Measurements from ENCODE around the gene B4GALT1.

B4GALT1 gene

GRCh38 chr9:33175649-33176325 lies 8.7 kb upstream of the B4GALT1 start:
- no peak for DNase-seq (ENCODE audit: low read depth)
- TF ChIP-seq, protein P1, sequence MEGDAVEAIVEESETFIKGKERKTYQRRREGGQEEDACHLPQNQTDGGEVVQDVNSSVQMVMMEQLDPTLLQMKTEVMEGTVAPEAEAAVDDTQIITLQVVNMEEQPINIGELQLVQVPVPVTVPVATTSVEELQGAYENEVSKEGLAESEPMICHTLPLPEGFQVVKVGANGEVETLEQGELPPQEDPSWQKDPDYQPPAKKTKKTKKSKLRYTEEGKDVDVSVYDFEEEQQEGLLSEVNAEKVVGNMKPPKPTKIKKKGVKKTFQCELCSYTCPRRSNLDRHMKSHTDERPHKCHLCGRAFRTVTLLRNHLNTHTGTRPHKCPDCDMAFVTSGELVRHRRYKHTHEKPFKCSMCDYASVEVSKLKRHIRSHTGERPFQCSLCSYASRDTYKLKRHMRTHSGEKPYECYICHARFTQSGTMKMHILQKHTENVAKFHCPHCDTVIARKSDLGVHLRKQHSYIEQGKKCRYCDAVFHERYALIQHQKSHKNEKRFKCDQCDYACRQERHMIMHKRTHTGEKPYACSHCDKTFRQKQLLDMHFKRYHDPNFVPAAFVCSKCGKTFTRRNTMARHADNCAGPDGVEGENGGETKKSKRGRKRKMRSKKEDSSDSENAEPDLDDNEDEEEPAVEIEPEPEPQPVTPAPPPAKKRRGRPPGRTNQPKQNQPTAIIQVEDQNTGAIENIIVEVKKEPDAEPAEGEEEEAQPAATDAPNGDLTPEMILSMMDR (IDR thresholded peaks at IDR 0.05; ENCODE audit: insufficient read depth, low read depth, low read length, missing control alignments), result no peak
- H3K4me3 ChIP-seq (ENCODE audit: low read length), result no peak overlapping the region

- peak; percentile 48 for DNase-seq (ENCODE audit: low read depth)
- no peak overlapping the region for H3K4me3 ChIP-seq (ENCODE audit: low read length)
- TF ChIP-seq, protein P1 (IDR thresholded peaks at IDR 0.05; ENCODE audit: insufficient read depth, low read depth, low read length, missing control alignments), result no peak
Measured at GRCh38 chr9:33172256-33173238, 5.4 kb upstream of the B4GALT1 start.

GRCh38 chr9:33170464-33171415 lies 3.6 kb upstream of the B4GALT1 start:
- TF ChIP-seq, protein P1 (IDR thresholded peaks at IDR 0.05; ENCODE audit: insufficient read depth, low read depth, low read length, missing control alignments), result peak; percentile 54
- H3K4me3 ChIP-seq (ENCODE audit: low read length), result no peak overlapping the region
- peak; percentile 53 for DNase-seq (ENCODE audit: low read depth)

DNA sequence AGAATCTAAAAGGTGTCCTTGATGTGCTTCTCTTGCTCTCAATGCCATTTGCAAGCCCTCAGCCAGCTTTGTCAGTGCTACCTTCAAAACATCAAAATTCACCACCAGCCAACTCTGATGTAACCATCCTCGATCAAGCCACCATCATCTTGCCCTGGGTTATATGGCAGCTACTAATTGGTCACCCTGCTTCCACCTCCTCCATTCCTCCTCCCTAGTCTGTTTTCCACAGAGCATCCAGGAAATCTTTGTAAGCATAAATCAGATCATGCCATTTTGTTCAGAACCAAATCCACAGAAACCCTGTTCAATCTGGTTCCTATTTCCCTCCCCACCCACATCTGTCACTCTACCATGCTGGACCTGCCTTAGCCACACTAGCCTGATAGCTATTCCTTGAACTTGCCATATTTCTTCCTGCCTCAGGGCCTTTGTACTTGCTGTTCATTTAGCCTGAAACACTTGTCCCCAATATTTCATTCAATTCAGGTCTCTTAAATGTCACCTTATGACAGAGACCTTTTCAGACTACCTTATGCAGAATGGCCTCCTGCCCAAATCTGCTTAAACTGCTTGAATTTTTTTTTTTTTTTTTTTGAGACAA lies 1.9 kb upstream of the B4GALT1 start:
- H3K4me3 ChIP-seq (ENCODE audit: low read length), result no peak overlapping the region
- TF ChIP-seq, protein P1 (IDR thresholded peaks at IDR 0.05; ENCODE audit: insufficient read depth, low read depth, low read length, missing control alignments), result no peak
- DNase-seq (ENCODE audit: low read depth), result no peak

- peak overlapping the region; percentile 43 for H3K4me3 ChIP-seq (ENCODE audit: low read length)
- no peak for DNase-seq (ENCODE audit: low read depth)
- TF ChIP-seq, protein P1 (IDR thresholded peaks at IDR 0.05; ENCODE audit: insufficient read depth, low read depth, low read length, missing control alignments), result no peak
Measured at GRCh38 chr9:33167972-33168461, 881 bp upstream of the B4GALT1 start.
